Cerebellar cortex (tissue), 1 donor: ENCODE data around the gene AURKA.
"Not testable (repeated sequence)": the region's sequence is repeated elsewhere in the genome, so short reads cannot be mapped to it uniquely, and the experiment has no call there.

Experiments
- DNase-seq: peaks from one replicate; pipeline ENCODE4 v3.0.0-alpha.2; 2015; ENCODE audit warnings: low spot score

Gene AURKA

GRCh38 chr20:56391037-56391436, 978 bp downstream of the AURKA start:
- no peak for DNase-seq

GRCh38 chr20:56390396-56390795, 1.6 kb downstream of the AURKA start:
- not testable (repeated sequence) for DNase-seq

DNA sequence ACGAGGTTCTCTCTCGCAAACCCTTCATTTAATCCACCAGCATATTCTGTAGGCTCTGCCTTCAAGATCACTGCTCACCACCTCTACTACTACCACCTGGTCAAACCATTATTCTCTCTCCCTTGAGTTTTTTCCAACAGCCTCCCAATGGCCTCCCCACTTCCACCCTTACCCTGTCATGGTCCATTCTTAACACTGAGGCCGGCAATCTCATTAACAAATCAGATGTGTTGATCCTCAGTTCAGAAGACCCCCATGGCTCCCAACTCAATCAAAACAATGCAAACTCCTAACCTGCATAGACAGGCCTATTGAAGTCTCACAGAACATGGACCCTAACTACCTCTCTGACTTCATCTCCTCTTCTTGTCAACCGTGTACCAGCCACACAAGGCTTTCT, 2.2 kb downstream of the AURKA start:
- no peak for DNase-seq

DNA sequence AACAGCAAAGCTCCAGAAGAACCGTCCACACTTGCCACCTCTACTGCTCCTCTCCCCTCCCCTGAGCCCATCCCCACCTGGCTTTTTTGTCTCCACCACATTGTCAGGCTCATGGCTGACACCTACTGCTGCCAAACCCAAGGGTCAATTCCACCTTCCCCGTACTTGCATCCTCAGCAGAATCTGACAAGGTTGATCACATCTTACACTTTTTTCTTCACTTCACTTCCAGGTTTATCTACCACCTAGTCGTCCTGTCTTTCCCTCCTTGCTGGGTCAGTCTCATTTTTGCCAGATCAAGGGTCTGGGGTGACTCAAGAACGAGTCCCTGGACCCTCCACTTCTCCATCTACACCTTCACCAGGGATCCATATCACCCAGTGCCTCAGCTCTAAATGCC, 3.1 kb downstream of the AURKA start:
- DNase-seq = no peak

GRCh38 chr20:56386219-56386618, 5.8 kb downstream of the AURKA start:
- DNase-seq = no peak

GRCh38 chr20:56385130-56385529, 6.9 kb downstream of the AURKA start:
- DNase-seq = no peak

DNA sequence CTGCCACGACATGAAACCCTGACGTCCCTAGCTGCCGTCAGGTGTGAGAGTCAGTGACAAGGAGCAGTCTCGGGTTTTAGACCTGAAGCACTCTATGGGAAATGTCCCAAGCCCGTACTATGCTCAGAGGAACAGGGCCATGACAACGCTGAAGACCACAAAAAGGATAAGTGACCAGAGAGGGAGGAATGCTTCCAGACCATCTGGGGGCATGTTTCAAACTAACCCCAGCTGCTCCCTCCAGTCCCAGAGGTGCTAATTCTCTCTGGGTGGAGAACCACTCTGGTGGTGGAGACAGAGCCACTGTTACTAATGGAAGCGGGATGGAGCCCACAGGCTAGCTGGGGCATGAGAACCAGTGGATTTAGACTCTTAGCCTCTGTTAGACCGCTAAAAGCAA, 8.7 kb downstream of the AURKA start:
- DNase-seq = no peak

DNA sequence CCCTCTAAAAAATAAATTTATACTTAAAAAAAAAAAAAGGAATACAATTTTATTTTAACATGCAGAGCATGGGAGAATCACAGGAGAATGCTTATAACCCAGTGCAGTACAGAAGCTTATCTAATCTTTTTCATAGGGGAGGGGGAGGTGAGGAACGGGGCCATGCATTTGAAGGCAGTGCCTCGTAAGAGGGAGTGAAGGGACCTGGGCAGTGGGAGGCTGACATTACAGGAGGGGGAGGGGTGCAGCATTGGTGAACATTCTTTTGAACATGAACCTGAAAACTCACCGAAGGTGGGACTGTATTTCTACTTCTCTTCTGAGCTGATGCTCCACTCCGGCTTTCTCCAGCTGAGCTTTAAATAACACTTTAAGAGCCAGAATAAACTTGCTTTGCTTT, 9.3 kb downstream of the AURKA start:
- DNase-seq = no peak

DNA sequence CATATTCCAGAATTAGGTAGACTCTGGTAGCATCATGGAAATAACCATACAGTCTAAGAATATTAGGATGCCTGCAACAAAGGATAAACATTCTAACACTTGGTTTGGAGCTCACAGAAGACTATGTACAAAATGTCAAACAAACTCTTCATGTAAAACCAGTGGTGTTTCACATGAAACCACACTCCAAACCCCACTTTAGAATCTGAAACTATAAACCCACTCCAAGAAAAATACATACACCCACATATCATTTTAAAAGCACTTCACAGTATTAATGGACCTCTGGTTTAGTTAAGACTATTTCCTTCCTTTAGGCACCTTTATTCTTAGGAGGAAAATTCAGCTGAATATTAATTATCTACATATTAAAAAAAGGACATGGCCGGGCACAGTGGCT, 10.5 kb downstream of the AURKA start:
- no peak for DNase-seq

DNA sequence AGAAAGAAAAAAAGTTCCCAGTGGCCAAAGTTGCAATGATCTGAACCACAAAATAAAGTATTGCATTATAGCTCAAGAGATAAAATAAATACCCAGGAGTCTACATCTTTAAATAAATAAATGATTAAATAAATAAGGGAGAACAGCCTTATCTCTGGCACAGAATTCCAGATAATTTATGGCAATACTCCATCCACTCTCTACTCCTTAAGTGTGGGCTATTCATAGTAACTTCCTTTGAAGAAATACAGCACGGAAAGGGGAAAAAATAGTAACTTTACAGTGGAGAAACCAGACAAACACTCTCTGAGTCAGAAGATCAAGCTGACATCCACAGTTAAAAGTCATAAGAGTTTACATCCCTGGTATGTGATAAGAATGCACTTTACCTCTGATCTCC, 11.6 kb downstream of the AURKA start:
- no peak for DNase-seq

DNA sequence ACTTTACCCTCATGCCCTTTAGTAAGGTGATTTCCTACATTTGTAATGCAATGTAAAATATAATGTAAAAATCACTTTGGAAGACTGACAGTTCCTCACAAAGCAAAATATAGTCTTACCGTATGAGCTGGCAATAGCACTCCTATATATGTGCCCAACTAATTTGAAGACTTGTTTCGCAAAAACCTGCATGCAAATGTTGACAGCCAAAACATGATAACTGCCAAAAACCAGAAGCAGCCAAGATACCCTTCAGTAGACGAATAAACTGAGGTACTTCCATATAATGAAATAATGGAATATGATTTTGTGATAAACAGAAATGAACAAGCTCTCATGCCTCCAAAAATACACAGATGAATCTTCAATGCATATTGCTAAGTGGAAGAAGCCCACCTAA, 13.6 kb downstream of the AURKA start:
- DNase-seq = no peak

DNA sequence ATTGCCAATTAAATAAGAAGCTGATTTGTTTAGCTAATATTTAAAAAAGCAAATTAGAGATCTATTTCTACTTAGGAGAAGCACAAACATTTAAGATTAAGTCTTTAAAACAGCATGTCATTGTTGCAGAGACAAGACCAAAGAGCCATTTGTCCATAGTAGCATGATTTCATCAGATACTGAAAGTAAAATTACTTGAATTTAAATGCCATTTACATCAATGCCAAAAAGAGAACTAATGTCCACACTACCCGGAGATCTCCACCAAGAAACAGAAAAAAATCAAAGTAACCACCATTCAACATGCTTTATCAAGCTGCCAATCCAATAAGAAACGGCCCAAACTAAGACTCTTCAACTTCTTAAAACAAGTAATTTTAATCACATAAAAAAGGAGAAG, 15.7 kb downstream of the AURKA start:
- DNase-seq = no peak

DNA sequence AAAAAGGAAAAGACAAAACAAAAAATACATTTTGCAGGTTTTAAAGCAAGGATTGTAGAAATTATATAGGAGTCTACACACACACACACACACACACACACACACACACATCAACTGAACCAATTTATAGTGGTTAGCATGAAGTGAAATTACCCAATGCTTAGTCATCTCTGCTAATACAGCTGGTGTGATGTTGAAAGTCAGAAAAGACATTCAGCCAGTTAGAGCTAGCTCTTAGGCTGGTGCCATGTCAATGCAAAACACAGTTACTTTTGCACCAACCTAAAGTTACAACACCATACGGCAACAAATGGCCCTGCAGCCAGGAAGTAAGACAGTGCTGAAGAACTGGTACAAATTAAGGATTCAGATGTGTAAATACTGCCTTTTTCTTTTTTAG, 18.1 kb downstream of the AURKA start:
- DNase-seq = no peak

DNA sequence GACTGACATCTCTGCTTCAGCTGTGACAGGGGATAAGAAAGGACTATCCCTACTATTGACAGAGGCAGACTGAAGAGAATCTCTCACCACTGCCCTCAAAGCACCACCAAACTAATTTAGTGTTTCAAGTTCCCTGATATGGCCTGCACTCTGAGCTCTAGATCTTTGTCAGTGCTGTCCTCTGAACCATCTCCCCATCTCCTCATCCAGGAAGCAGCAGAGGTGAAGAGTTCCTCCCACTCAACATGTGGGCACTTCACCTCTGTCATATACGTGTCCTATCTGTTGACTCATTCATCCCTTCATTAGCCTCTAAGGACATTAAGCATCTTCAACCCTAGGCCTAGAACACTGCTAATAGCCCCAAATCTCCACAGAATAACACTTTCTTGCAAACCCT, 19.2 kb downstream of the AURKA start:
- DNase-seq = no peak

GRCh38 chr20:56371977-56372376, 20.0 kb downstream of the AURKA start:
- no peak for DNase-seq

- no peak for DNase-seq
These were observed 22.8 kb downstream of the AURKA start for GRCh38 chr20:56369179-56369578.

- DNase-seq = no peak
These were observed 23.5 kb downstream of the AURKA start for GRCh38 chr20:56368351-56369134.

DNA sequence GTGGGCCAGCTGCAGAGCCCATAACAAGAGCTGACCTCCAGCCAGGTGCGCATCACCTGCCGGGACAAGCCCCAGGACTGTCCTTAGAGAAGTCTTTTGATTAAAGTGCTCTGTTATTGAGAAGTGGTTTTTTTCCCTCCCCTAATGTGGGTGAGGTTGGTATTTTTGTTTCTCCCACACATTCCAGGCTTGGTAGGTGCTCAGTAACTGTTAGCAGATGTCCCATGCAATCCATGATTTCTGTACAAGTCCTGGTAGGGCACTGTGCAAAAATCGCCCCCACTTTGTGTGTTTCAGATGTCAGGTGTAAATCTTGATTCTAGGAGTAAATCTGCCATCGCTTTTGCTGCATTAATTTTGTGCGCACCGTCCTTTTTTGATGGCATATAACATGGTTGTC, 28.5 kb downstream of the AURKA start:
- no peak for DNase-seq

DNA sequence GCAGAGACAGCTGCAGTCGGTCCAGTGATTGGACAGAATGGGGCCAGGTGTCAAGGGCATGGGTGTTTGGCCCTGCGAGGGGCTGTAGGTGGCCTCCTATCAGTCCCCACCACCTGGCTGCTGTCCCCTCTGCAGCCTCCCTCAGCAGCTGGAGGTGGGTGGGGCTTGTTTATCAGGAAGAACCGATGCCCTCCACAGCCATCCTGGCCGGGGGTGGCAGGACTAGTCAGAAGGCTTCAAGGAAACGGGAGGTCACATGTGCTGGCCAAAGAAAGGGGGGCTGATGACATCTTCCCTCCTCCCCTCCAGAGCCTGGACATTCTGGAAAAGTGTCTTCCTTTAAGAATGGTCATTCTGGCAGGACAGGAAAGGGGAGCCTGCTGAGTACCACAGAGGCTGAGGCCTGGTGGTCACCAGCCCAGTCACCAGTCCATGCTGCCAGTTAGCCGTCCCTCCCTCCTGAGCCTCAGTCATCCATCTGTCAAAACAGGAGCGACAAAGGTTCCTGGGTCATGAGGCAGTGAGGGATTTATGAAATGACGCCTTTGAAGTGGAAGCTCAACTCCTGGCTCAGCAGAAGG, 29.1 kb downstream of the AURKA start:
- no peak for DNase-seq

GRCh38 chr20:56361900-56362299, 30.1 kb downstream of the AURKA start:
- DNase-seq = no peak

DNA sequence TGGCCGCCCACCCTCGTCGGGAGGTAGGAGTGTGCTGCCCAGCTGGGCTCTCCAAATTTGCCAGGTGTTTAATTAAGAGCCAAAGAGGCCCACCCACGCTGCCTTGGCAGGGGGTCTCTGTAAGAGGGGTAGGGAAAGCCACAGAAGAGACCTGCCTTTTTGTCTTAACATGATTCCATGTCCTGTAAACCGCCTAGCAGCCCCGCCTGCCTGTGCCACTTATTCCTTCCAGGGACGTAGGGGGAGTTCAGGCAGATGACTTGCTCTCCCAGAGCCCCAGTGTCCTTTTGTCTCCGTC, 31.2 kb downstream of the AURKA start:
- DNase-seq = no peak

GRCh38 chr20:56360133-56360907, 31.7 kb downstream of the AURKA start:
- no peak for DNase-seq
